ENCODE results near the gene ANTKMT.

The ANTKMT gene

DNA sequence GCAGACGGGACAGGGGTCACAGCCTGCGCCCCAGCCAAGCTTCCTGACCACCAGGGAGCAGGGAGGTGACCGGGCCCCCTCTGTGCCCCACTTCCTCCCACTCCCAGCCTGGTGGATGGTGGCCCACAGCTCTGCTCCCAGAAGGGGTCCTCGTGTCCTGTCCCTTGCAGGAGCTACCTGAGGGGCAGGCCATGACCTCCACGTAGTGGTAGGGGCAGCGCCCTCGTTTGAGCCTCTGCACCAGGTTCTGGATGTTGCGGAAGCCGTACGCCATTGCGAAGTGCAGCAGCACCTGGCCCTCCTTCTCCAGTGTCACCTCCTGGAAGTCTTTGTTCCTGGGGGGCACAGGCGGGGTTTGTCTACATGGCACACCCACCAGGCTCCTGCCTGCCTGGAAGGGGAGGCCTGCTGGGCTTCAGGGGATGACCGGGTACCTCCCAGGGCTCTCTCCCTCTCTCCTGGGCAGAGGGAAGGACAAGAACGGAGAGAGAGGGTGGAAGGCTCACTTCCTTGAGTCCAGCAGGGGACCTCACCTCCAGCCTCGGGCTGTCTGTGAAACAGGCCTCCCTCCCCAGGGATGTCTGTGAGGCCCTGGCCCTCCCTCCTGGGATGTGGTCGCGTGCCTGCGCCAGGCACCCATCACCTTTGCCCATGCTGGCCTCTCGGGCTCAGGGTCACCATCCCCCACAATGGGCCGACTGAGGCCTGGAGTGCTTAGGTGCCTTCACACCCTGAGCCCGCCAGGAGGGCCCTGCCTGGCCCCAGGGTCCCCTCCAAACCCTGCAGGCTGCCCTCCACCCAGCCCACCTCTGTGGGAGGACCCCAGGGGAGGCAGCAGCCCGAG is 9.9 kb downstream of the ANTKMT start:
- TF ChIP-seq, protein P1, sequence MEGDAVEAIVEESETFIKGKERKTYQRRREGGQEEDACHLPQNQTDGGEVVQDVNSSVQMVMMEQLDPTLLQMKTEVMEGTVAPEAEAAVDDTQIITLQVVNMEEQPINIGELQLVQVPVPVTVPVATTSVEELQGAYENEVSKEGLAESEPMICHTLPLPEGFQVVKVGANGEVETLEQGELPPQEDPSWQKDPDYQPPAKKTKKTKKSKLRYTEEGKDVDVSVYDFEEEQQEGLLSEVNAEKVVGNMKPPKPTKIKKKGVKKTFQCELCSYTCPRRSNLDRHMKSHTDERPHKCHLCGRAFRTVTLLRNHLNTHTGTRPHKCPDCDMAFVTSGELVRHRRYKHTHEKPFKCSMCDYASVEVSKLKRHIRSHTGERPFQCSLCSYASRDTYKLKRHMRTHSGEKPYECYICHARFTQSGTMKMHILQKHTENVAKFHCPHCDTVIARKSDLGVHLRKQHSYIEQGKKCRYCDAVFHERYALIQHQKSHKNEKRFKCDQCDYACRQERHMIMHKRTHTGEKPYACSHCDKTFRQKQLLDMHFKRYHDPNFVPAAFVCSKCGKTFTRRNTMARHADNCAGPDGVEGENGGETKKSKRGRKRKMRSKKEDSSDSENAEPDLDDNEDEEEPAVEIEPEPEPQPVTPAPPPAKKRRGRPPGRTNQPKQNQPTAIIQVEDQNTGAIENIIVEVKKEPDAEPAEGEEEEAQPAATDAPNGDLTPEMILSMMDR (IDR thresholded peaks at IDR 0.05; ENCODE audit: control insufficient read depth, extremely low read depth, insufficient read depth), result no peak
- no peak overlapping the region for H3K4me3 ChIP-seq (ENCODE audit: low read depth, low read length)
- DNase-seq (ENCODE audit: low read depth), result no peak

DNA sequence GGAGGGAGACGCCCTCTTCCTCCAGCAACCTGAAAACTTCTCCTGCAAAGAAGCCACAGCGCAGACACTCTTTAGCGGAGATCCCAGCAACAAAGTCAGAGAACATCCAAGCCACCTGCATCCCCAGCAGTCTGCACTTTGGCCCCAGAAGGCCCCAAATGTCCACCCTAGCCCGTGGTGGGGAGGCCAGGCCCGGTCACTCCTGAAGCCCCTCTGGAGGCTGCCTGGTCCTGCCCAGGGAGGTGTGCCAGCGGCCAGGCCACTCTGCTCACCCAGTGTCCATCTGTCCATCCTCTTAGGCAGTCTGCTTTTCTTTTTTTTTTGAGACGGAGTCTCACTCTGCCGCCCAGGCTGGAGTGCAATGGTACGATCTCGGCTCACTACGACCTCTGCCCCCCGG is 11.4 kb downstream of the ANTKMT start:
- TF ChIP-seq, protein P1 (IDR thresholded peaks at IDR 0.05; ENCODE audit: control insufficient read depth, extremely low read depth, insufficient read depth), result no peak
- H3K4me3 ChIP-seq (ENCODE audit: low read depth, low read length), result no peak overlapping the region

GRCh38 chr16:732936-733335 is 12.0 kb downstream of the ANTKMT start:
- no peak overlapping the region for H3K4me3 ChIP-seq (ENCODE audit: low read depth, low read length)
- no peak for DNase-seq (ENCODE audit: low read depth)
- TF ChIP-seq, protein P1 (IDR thresholded peaks at IDR 0.05; ENCODE audit: control insufficient read depth, extremely low read depth, insufficient read depth), result no peak

More for the DNA sequence above, 11.4 kb downstream of the ANTKMT start:
- no peak for DNase-seq (ENCODE audit: low read depth)

DNA sequence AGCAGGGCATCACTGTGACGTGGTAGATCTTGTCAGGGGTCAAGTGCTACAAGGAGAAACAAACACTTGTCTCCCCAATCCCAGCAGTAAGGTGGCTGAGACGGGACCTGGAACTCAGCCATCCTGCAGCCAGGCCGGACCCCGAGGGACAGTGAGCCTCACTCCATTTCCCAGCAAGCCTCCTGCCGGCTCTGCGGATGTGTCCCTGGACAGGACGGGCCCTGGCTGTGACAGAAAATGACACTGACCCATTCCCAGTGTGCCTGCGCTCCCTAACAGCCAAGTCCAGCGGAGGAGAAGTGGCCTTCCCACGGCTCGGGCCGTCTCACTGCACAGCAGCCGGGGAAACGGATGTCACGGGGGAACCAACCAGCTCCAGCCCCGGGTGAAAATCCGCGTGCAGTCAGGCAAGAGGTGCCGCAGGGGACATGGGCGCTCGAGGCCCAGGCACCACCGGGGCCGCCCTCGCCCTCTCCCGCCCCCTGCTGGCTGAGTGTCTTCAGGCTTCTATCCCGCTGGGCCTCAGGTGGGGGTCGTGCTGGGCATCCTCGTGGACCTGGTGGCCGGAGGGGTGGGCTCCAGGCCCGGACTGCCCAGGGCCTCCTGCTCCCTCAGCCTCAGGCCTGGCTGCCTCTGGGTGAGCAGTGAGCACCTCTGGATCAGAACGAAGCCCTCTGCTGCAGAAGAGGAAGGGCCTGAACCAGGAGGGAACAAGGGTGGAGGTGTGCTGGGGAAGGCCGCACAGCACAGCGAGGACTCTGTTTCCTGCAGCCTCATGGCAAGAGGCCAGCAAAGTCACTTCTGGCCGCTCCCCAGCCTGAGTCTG is 12.6 kb downstream of the ANTKMT start:
- TF ChIP-seq, protein P1 (IDR thresholded peaks at IDR 0.05; ENCODE audit: control insufficient read depth, extremely low read depth, insufficient read depth), result no peak
- no peak for DNase-seq (ENCODE audit: low read depth)
- no peak overlapping the region for H3K4me3 ChIP-seq (ENCODE audit: low read depth, low read length)

DNA sequence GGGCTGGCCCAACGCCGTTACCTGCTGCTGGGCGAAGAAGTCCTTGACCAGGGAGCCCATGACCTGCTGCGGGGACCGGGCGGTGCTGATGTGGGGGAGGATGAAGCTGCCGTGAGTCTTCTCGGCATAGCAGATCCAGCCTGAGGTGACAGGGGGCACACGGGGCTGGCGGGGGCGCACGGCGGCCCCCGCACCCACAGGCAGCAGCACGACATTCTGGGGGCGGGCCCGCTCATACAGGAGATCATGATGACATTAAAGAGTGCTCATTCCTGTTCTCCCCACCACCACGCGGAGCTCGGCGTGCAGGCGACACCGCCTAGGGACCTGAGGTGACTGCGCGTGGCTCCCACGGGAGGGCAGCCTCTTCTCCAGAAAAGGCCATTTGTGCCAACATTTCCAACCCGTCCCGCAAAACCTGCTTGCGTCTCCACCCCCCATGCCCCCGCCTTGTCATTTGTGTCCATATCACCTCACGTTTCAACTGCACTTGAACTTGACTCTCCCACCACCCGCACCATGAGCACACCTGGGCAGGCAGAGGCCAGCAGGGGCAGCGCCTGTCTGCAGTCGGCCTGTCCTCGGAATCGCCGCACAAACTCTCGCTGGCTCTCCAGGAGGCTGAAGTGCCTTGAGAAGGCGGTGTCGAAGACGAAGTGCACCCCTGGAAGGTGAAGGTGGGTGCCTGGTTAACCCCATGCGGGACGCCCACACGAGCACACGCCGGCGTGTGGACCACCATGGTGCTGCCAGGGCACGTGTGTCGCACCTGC is 13.4 kb downstream of the ANTKMT start:
- DNase-seq (ENCODE audit: low read depth), result no peak
- no peak overlapping the region for H3K4me3 ChIP-seq (ENCODE audit: low read depth, low read length)
- TF ChIP-seq, protein P1 (IDR thresholded peaks at IDR 0.05; ENCODE audit: control insufficient read depth, extremely low read depth, insufficient read depth), result no peak

GRCh38 chr16:734981-735881 is 14.3 kb downstream of the ANTKMT start:
- no peak overlapping the region for H3K4me3 ChIP-seq (ENCODE audit: low read depth, low read length)
- TF ChIP-seq, protein P1 (IDR thresholded peaks at IDR 0.05; ENCODE audit: control insufficient read depth, extremely low read depth, insufficient read depth), result no peak
- no peak for DNase-seq (ENCODE audit: low read depth)

All from LNCaP clone FGC (cell line).